GF-D8 (cell line): ENCODE measurements around the gene PREX1.
A peak's percentile ranks its signal among the peaks of the same experiment; 100 is the strongest.
"Not testable (repeated sequence)": the region's sequence is repeated elsewhere in the genome, so short reads cannot be mapped to it uniquely, and the experiment has no call there.

Experiments used
- DNase-seq: peaks from one replicate; lab custom pipeline; 2025; lab: John Stamatoyannopoulos, UW

PREX1 gene, protein sequence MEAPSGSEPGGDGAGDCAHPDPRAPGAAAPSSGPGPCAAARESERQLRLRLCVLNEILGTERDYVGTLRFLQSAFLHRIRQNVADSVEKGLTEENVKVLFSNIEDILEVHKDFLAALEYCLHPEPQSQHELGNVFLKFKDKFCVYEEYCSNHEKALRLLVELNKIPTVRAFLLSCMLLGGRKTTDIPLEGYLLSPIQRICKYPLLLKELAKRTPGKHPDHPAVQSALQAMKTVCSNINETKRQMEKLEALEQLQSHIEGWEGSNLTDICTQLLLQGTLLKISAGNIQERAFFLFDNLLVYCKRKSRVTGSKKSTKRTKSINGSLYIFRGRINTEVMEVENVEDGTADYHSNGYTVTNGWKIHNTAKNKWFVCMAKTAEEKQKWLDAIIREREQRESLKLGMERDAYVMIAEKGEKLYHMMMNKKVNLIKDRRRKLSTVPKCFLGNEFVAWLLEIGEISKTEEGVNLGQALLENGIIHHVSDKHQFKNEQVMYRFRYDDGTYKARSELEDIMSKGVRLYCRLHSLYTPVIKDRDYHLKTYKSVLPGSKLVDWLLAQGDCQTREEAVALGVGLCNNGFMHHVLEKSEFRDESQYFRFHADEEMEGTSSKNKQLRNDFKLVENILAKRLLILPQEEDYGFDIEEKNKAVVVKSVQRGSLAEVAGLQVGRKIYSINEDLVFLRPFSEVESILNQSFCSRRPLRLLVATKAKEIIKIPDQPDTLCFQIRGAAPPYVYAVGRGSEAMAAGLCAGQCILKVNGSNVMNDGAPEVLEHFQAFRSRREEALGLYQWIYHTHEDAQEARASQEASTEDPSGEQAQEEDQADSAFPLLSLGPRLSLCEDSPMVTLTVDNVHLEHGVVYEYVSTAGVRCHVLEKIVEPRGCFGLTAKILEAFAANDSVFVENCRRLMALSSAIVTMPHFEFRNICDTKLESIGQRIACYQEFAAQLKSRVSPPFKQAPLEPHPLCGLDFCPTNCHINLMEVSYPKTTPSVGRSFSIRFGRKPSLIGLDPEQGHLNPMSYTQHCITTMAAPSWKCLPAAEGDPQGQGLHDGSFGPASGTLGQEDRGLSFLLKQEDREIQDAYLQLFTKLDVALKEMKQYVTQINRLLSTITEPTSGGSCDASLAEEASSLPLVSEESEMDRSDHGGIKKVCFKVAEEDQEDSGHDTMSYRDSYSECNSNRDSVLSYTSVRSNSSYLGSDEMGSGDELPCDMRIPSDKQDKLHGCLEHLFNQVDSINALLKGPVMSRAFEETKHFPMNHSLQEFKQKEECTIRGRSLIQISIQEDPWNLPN (N-terminal part only)

DNA sequence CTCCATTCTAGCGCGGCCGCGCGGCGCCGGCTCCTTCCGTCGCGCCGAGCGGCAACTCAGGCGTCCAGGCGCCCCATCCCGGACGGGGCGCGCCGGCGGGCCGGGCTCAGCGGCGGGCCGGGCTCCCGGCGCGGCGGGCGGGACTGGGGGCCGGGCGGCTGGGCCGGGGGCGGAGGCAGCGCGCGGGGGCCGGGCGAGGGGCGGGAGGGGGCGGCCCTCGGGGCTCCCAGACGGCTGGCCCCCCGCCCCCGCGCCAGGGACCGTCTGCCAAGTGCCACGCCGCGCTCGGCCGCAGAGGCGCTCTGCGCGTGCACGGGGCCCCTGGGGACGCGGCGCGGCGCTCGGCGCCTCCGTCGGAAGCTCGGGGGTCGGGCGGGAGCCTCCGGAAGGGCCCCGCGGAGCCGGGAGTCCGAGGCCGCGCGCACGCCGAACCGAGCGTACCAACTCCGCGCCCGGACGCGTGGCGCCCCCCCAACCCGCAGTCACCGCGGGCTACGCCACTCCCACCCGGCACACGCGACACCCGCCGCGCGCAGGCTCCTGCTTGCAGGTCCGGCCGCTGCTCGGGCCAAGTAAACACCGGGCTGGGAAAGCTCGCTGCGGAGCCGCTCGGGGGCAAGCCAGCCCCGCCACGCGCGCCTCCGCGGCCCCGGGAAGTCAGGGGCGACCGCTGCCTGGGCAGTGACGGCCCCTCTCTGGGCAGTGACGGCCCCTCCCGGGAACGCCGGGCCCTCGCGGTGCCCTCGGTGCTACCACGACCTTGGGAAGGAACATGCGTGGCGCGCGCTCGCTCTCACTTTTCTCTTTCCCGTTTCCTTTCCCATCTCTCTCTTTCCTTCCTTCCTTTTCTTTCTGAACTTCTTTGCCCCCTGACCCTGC, at the start of gene PREX1:
Gene PREX1 (minus strand): TSS at position 145 of the 879 bp plus-strand sequence. CDS start 139 bp downstream, at position 6.
- peak; percentile 48 for DNase-seq

DNA sequence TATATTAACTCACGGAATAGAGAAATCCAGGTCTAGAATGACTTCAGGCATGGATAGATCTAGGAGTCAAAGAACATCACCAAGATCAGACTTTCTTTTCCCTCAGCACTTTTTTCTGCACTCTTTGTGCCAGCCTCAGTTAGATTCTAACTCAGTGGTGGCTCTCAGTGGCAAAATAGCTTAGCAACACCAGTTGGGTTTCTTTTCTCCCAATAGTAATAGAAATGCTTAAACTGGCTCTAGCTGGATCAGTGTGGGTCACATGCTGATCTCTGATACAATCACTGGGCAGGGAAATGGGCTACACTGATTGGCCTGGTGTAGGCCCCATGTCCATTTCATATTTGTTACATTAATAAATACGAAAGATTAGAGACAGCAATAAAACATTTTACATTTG, 49.5 kb upstream of the PREX1 start:
- DNase-seq: no peak

DNA sequence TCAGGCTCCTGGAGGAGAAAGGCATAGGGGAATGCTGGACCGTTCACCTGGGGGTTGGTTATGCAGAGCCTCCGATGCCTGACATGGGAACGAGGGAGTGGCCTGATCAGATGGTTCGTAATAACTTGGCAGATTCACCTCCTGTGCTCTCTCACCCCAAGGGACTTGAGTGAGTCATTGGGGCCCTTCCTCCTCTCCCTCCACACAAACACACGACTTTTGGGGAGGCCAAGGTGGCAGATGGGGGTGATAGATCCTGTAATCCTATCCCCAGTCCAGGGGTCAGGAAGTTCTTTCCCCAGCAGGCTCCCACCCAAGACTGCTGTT, 48.1 kb upstream of the PREX1 start:
- DNase-seq: no peak

DNA sequence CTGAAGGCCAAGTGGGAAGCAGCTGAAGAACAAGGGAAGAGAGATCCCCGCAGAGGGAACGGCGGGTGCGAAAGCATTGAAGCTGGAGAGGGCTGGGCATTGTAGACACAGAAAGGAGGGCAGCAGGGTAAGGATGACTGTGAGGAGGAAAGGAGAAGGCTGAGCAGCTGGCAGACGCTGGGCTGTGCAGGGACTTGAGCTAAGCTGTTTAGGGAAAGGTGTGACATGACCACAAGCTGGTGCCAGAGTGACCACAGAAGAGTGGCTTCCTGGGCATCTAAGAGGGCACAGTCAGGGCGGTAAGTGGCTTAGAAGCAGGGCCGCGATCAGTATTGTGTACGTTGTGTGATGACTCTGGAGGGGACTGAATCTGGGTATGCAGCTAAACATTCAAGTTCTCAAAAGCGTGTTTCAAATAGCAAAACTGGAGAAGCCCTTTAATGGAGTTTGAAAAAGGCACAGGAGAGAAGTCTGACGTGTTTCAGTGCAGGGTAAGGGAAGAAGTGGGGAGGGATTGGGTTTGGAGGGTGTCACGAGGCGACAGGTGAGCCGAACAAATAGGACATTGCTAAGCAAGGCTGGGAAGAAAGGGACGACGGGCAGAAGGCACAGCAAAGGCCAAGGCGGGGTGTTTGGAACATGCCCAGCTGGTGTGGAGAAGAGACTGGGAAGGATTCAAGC, 47.6 kb upstream of the PREX1 start:
- DNase-seq: no peak

DNA sequence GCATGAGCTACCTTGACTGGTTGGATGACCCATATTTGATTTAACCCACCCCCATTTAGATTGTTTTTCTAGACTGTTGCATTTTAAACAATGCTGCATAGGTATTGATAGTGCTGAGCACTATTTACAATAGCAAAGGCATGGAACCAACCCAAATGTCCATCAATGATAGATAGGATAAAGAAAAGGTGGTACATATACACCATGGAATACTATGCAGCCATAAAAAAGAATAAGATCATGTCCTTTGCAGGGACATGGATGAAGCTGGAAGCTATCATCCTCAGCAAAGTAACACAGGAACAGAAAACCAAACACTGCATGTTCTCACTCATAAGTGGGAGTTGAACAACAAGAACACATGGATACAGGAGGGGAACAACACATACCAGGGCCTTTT, 41.6 kb upstream of the PREX1 start:
- DNase-seq: not testable (repeated sequence)

DNA sequence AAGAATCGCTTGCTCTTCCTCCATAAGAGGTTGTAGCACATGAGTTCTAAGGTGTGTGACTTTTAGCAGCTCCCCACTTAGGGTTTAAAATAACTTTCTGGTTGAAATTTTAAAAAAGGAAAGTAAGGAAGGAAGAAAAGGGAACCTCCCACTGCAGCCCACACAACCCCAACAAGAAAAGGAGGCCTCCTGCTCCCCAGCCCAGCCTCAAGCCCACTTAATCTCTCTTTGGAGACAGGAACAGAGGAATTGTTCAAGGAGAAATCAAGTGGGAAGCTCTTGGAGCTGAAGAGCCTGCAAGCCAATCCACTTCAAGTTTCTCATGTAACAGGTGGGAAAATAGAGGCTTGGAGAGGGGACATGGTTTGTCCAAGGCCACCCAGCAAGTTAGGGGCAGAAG, 39.1 kb upstream of the PREX1 start:
- no peak for DNase-seq

DNA sequence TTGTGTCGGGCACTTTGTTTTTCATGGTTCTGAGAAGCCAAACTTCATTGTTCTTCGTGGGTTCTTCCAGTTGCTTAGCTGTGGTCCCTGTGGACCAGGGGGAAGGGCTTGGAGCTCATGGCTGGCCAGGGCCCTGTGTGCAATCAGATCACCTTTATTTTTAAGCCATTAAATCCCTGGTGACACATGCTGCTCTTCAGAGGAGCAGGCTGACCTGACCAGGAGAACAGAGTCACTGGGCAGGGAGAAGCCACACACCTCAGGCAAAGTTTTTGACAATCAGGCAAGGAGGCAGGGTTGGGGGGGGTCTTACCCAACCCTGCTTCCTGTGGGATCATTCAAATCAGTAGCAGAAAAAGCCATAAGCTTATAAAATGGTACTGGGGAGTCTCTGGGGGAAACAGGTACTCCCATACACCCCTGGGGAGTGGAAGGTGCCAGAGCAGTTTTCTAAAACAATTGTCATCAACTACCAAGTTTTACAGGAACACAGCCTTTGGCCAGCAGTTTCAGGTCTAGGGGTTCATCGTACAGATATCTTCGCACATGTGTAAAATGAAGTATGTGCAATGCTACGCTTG, 37.0 kb upstream of the PREX1 start:
- no peak for DNase-seq

DNA sequence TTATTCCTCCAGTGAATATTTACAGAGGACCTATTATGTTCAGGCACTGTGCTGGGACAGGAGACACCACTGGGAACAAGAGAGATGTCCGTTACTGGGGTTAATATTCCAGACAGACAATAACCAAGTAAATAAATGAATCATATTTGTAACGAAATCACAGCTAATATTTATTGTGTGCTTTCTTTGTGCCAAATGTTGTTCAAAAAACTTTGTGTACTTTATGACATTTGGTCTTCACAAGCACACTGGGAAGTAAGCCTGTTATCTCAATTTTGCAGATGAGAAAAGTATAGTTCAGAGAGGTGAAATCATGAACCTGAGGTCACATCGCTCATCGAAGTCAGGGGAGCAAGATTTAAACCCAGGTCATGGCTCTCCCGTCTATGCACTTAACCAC, 36.5 kb upstream of the PREX1 start:
- no peak for DNase-seq

DNA sequence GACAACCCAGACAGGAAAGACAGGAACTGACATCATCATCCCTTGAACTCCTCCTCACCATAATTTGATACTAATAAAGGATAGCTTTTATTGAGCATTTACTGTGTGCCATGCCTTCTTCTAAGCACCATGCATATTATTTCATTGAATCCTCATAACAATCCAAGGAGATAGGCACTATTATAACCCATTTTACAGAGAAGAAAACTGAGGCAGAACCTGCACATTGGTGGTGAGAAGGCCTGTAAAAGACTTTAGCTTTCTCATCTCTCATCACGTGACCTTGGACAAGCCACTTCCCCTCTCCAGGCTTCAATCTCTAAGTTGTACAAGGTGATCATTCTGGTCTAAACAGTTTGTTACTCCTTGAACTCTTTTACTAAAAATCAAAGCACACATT, 34.5 kb upstream of the PREX1 start:
- no peak for DNase-seq

DNA sequence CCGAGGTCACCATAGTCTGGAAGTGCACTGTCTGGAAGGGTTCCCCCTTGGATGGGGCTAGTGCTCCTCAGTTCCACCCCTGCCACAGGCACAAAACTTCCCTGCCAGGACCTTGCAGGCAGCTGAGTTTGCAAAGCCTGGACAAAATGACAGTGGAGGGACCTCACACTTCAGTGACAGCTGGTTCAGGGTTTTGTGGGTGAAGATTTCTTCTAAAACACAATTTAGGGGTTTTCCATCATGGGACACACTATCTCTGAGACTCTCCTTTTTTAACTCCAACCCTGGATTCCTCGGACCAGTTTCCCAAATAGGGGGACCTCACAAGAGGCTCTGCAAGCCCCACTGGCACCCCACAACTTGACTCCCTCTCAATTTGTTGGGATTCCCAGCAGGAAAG, 33.6 kb upstream of the PREX1 start:
- no peak for DNase-seq

DNA sequence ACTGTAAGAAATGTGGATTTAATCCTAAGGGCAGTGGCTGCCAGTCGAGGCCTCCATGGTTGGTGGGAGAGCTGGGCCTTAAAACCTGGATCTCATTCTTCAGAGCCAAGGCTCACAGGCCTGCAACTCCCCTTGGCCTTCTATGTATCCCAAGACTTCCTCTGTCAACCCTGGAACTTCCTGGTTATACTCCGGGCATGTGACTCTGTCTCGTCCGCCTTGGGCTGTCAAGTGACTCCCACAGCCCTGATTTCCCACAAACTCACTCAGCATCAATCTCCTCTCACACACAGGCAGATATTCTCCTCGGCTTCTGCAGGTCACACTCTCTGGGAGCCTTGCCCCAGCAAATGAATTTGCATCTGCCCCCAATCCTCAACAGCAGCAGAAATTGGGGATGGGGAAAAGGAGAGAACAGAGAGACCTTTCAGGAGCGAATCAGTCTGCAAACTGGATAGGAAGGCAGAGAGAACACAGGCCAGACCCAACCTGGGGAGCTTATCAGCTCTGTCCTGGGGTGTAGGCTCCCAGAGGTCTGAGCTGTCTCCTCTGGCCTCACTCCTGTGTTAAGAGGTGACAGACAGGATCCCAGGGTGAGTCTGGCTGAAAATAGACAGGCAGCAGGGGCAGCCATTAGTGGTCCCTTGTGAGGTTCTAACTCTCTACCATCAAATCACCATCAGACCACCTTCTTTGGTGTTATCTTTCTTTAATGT, 30.4 kb upstream of the PREX1 start:
- DNase-seq: no peak

DNA sequence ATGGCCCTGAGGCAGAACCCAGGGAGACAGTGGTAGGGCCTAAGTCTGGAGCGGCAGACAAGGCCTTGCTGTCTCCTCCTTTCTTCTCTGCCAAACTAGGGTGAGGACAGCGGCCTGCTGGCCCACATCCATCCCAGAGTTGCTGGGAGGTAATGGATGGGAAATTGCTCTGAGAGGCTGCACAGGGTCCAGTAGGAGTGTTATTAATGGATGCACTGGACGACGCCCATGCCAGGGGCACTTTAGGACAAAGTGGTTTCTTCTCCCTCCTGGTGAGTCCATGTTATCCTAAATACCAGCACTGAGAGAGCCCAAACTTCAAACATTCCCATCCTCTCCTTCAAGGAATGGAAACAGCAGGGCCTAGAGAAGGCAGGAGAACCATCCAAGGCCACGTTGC, 28.3 kb upstream of the PREX1 start:
- no peak for DNase-seq

DNA sequence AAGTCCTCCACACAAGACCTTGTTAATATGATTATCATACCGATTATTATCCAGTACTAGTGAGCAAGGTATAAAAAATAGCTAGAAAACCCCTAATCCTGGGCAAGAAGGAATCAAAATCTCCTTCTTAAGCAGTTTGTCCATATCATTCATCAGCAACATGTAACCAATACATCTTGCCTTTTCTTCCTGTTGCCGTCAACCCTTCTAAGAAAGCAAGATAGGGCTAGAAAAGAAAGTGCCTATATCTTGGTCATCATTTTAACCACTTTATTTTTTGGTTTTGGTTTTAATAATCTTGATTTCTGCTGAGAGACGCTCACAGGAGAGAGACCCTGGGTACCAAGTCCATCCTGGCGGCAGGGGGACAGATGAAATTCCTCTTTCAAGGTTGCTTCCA, 27.2 kb upstream of the PREX1 start:
- no peak for DNase-seq

DNA sequence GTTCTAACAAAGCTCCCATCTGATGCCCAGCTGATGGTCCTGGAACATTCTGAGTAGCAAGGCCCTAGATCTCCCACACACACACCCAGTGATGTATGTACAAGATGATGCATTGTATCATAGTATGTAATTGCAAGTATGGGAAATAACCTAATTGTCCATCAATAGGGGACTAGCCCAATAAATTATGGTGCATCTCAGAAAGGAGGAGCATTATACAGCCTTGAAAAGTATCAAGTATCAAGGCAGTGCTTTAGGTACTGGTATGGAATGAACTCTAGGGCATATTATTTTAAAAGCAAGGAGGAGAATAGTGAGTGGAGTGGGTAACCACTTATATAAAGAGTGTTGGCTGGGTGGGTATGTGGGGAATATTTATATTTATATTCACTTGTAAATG, 24.8 kb upstream of the PREX1 start:
- DNase-seq: no peak

DNA sequence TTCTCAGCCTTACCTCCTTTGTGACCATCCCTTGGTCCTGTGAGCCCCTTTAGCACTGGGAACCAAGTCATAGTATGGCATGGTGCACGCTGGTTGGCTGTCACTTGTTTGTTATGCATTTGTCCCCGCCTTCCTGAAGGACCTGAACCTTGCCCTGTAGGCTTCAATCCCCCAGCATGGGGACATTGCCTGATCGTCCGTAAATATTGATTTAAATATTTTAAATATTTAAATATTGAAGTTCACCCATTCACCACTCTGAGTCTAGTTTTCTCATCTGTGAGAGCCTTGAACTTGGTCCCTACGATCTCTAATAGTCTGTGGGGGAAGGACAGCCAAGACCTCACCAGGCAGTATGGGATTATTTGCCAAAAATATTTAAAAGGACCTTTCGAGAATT, 23.8 kb upstream of the PREX1 start:
- no peak for DNase-seq

DNA sequence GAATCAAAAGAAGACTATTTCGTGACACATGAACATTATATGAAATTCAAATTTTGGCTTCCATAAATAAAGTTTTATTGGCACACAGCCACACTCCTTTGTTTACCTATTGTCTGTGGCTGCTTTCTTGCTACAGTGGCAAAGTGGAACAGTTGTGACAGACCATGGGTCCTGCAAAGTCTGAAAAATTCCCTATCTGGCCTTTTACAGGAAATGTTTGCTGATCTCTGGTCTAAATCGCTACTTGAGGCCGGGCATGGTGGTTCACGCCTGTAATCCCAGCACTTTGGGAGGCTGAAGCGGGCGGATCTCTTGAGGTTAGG, 23.1 kb upstream of the PREX1 start:
- no peak for DNase-seq

DNA sequence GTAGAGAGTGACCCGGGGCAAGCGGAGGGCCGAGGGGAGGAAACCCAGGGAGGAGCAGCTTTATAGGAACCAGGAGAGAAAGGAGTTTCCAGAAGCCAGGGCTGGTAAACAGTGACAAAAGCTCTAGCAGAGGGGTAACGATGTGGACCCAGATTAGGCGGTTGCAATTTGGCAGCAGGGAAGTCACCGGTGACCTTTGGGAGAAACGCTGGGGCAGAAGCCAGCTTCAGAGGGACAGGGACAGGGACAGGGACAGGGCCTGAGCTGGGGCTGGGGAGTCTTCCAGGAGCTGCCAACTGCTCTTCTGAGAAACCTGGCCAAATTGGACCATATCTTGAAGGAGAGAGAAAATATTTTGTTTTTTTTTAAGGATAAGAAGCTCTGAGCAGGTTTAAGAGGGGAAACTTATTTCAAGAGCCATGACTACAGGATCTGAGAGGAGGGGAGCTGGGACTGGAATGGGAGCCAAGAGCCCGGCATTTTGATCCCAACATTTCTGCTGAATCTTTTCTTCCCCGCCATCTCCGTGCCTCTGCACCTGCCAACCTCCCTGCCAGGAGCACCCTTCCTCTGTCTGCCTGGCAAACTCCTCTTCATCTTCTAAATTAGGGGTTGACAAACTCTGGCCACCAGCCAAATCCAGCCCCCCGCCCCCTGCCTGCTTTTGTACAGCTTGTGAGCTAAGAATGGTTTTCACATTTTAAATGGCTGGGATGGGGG, 22.6 kb upstream of the PREX1 start:
- DNase-seq: no peak

DNA sequence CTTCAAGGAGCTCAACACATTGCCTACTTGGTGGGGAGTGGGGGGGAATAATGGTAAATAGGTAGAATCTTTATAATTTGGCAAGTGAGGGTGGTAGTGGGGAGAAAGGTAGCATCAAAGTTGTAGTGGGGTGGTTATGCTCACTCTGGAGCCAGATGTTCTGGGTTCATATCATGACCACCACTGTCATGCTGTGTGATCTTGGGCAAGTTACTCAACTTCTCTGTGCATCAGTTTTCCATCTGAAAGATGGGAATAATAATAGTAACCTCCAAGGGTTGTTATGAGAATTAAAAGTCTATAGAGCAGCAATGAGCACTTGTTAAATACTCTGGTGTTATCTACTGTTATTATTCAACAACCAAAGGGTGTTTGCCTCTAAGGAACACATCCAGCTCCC, 22.0 kb upstream of the PREX1 start:
- no peak for DNase-seq

DNA sequence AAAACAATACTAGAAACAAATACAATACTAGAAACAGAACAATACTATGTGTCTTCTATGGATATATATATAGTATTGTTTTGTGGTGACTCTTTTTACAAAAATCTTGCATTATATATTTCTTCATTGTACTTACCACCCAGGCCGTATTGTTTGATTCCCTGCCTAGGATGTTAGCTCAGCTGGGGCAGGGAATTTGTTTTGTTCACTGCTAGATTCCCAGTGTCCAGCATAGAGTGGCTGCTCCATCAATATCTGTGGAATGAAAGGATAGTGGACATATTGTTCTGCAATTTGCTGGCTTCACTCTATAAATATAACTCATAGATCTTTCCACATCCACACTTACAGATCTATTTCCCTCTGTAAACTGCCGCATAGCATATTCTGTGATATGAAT, 21.5 kb upstream of the PREX1 start:
- DNase-seq: no peak
